Neuronal stem cell (in vitro differentiated cells): ENCODE measurements around the gene RANBP17.

ENCODE experiments used
- DNase-seq: peaks from one replicate; pipeline ENCODE4 v3.0.0-alpha.2; 2013; ENCODE audit warnings: low spot score
- H2AFZ ChIP-seq: one replicate; pipeline ENCODE4 v1.6.1; 2013; ENCODE audit warnings: mild to moderate bottlenecking, low read length, inconsistent platforms
- H2AK5ac ChIP-seq: 2 replicates; pipeline ENCODE4 v1.6.1; 2013; ENCODE audit warnings: low read depth, mild to moderate bottlenecking, inconsistent platforms, low read length, moderate library complexity, mixed read lengths
- H2BK120ac ChIP-seq: 2 replicates; pipeline ENCODE4 v1.6.1; 2013; ENCODE audit warnings: low read depth, mild to moderate bottlenecking, inconsistent platforms, low read length, moderate library complexity, mixed read lengths
- H2BK12ac ChIP-seq: one replicate; pipeline ENCODE4 v1.6.1; 2013; ENCODE audit warnings: low read length, inconsistent platforms
- H2BK15ac ChIP-seq: 2 replicates; pipeline ENCODE4 v1.6.1; 2013; ENCODE audit warnings: mild to moderate bottlenecking, low read length, inconsistent platforms, mixed read lengths
- H2BK5ac ChIP-seq: one replicate; pipeline ENCODE4 v1.6.1; 2013; ENCODE audit warnings: inconsistent platforms, mild to moderate bottlenecking, low read length, moderate library complexity
- H3K14ac ChIP-seq: one replicate; pipeline ENCODE4 v1.6.1; 2013; ENCODE audit warnings: low read length, inconsistent platforms
- H3K18ac ChIP-seq: 2 replicates; pipeline ENCODE4 v1.6.1; 2013; ENCODE audit warnings: low read length, inconsistent platforms
- H3K23ac ChIP-seq: 2 replicates; pipeline ENCODE4 v1.6.1; 2013; ENCODE audit warnings: low read depth, mild to moderate bottlenecking, mixed read lengths, low read length, inconsistent platforms; ENCODE audit not compliant: poor library complexity
- H3K27ac ChIP-seq: replicated peaks from 3 replicates; pipeline ENCODE4 v1.5.1; 2013; ENCODE audit warnings: low read length, inconsistent platforms
- H3K27me3 ChIP-seq, 3 experiments: 2 replicates each; pipeline ENCODE4 v1.6.1; 2013; ENCODE audit warnings: low read length in 3 of 3, mild to moderate bottlenecking in 2 of 3, inconsistent platforms in 1 of 3, low read depth in 1 of 3, mixed read lengths in 1 of 3, moderate library complexity in 1 of 3; ENCODE audit not compliant: control insufficient read depth in 3 of 3, insufficient read depth in 3 of 3
- H3K36me3 ChIP-seq, 2 donors: replicated peaks in 1 of 2; 2 replicates each; pipeline ENCODE4 v1.6.1; 2013; ENCODE audit warnings: low read length in 2 of 2; ENCODE audit not compliant: control insufficient read depth in 2 of 2, insufficient read depth in 2 of 2
- H3K4ac ChIP-seq: 2 replicates; pipeline ENCODE4 v1.6.1; 2013; ENCODE audit warnings: inconsistent platforms, mild to moderate bottlenecking, low read length, moderate library complexity
- H3K4me1 ChIP-seq, 2 donors: 1 replicate in 1 of 2; 2 replicates in 1 of 2; pipeline ENCODE4 v1.6.1; 2013; ENCODE audit warnings: low read length in 2 of 2, low read depth in 1 of 2; ENCODE audit not compliant: control insufficient read depth in 2 of 2, insufficient read depth in 1 of 2
- H3K4me2 ChIP-seq: one replicate; pipeline ENCODE4 v1.6.1; 2013; ENCODE audit warnings: mild to moderate bottlenecking, low read length, inconsistent platforms; ENCODE audit not compliant: insufficient read depth, poor library complexity, severe bottlenecking
- H3K4me3 ChIP-seq, 2 donors: 2 replicates each; pipeline ENCODE4 v1.5.1; 2013; ENCODE audit warnings: low read length in 2 of 2, mild to moderate bottlenecking in 2 of 2, inconsistent platforms in 1 of 2, moderate library complexity in 1 of 2
- H3K79me1 ChIP-seq: one replicate; pipeline ENCODE4 v1.6.1; 2013; ENCODE audit warnings: low read depth, mild to moderate bottlenecking, inconsistent platforms, low read length, moderate library complexity
- H3K9ac ChIP-seq: one replicate; pipeline ENCODE4 v1.6.1; 2013; ENCODE audit warnings: mild to moderate bottlenecking, low read depth, low read length, inconsistent platforms; ENCODE audit not compliant: poor library complexity
- H3K9me3 ChIP-seq, 2 donors: replicated peaks in 1 of 2; 2 replicates each; pipeline versions ENCODE3 to v1.6.1; 2013; ENCODE audit warnings: low read length in 2 of 2, mild to moderate bottlenecking in 2 of 2, inconsistent platforms in 1 of 2, low read depth in 1 of 2, mixed read lengths in 1 of 2, moderate library complexity in 1 of 2; ENCODE audit not compliant: control insufficient read depth in 2 of 2, insufficient read depth in 1 of 2
- H4K8ac ChIP-seq: one replicate; pipeline ENCODE4 v1.6.1; 2013; ENCODE audit warnings: low read depth, mild to moderate bottlenecking, inconsistent platforms, low read length, moderate library complexity
- H4K91ac ChIP-seq: one replicate; pipeline ENCODE4 v1.6.1; 2013; ENCODE audit warnings: low read length, low read depth, mild to moderate bottlenecking, inconsistent platforms; ENCODE audit not compliant: poor library complexity
- WGBS, 2 donors: extraction: QIAGEN DNeasy Blood & Tissue Kit; methylation state at CpG; one replicate each; pipeline ENCODE4 v1.1.7; 2013; ENCODE audit warnings: missing lambda C conversion rate in 2 of 2, mixed read lengths in 1 of 2; ENCODE audit not compliant: insufficient read length in 2 of 2, insufficient replicate concordance in 1 of 2; ENCODE audit errors: extremely low coverage in 2 of 2; 5-methylcytosine and 5-hydroxymethylcytosine counted together

RANBP17 gene

GRCh38 chr5:171258737-171259415 lies 397.1 kb downstream of the RANBP17 start:
- Histone ChIP-seq H4K91ac (no peak overlapping the region), H3K79me1 (no peaks in the 10 kb centered on the region), H3K14ac (no peak overlapping the region), H2BK120ac (no peak overlapping the region), H2AK5ac (no peak overlapping the region), H2AFZ (no peak overlapping the region), H2BK5ac (no peak overlapping the region), H4K8ac (no peak overlapping the region), H3K9me3 (no peaks in the 10 kb centered on the region), H3K27ac (no peak overlapping the region), H2BK12ac (no peak overlapping the region), H3K18ac (no peak overlapping the region), H3K9ac (no peak overlapping the region), H3K27me3 (no peaks in the 10 kb centered on the region), H3K23ac (no peak overlapping the region), H3K4me1 (peaks cover 0 to 2% of the 10 kb centered on the region in 2 donors), H3K36me3 (no peaks in the 10 kb centered on the region), H2BK15ac (no peak overlapping the region), H3K4me2 (no peak overlapping the region), H3K4ac (no peak overlapping the region), H3K4me3 (no peak overlapping the region)
- no peak for DNase-seq
- whole genome bisulfite sequencing, 2 donors = no CpG with 5 or more reads among the region's 1 CpG

- H3K27me3 ChIP-seq = no peaks in the 10 kb centered on the region
Measured at GRCh38 chr5:171261361-171261760, 399.5 kb downstream of the RANBP17 start.

GRCh38 chr5:171261904-171262303 lies 400.1 kb downstream of the RANBP17 start:
- WGBS, 2 donors = no CpG with 5 or more reads among the region's 4 CpGs
- H3K4me2 ChIP-seq = no peak overlapping the region
- no peak for DNase-seq

More at GRCh38 chr5:171261361-171261760, 399.5 kb downstream of the RANBP17 start:
- Histone ChIP-seq H3K14ac (no peak overlapping the region), H4K91ac (no peak overlapping the region), H2BK5ac (no peak overlapping the region), H3K4me3 (no peak overlapping the region), H3K9ac (no peak overlapping the region), H2BK12ac (no peak overlapping the region), H4K8ac (no peak overlapping the region), H3K4me2 (no peak overlapping the region), H3K36me3 (no peaks in the 10 kb centered on the region), H2AK5ac (no peak overlapping the region), H3K9me3 (no peaks in the 10 kb centered on the region), H3K18ac (no peak overlapping the region), H2BK120ac (no peak overlapping the region), H3K4me1 (peaks cover 0 to 2% of the 10 kb centered on the region in 2 donors), H3K4ac (no peak overlapping the region), H2AFZ (no peak overlapping the region), H3K27ac (no peak overlapping the region), H3K23ac (no peak overlapping the region), H3K79me1 (no peaks in the 10 kb centered on the region), H2BK15ac (no peak overlapping the region)
- no CpG with 5 or more reads among the region's 1 CpG for WGBS, 2 donors
- no peak for DNase-seq

GRCh38 chr5:171263181-171263580 lies 401.4 kb downstream of the RANBP17 start:
- H3K36me3 ChIP-seq = no peaks in the 10 kb centered on the region
- DNase-seq = no peak
- H2AK5ac ChIP-seq = no peak overlapping the region
- H3K9me3 ChIP-seq = no peaks in the 10 kb centered on the region
- no peak overlapping the region for H3K14ac ChIP-seq
- no peak overlapping the region for H2BK15ac ChIP-seq
- H3K4ac ChIP-seq = no peak overlapping the region
- H3K4me1 ChIP-seq = peaks cover 0 to 2% of the 10 kb centered on the region in 2 donors
- H3K4me2 ChIP-seq = no peak overlapping the region
- H3K23ac ChIP-seq = no peak overlapping the region
- no peak overlapping the region for H3K9ac ChIP-seq
- H2AFZ ChIP-seq = no peak overlapping the region
- H3K18ac ChIP-seq = no peak overlapping the region
- no peaks in the 10 kb centered on the region for H3K79me1 ChIP-seq
- H3K4me3 ChIP-seq = no peak overlapping the region
- no peak overlapping the region for H2BK12ac ChIP-seq
- no peak overlapping the region for H2BK5ac ChIP-seq
- no peak overlapping the region for H4K8ac ChIP-seq
- H2BK120ac ChIP-seq = no peak overlapping the region
- no peak overlapping the region for H3K27ac ChIP-seq
- H3K27me3 ChIP-seq = no peaks in the 10 kb centered on the region
- no peak overlapping the region for H4K91ac ChIP-seq

More at GRCh38 chr5:171261904-171262303, 400.1 kb downstream of the RANBP17 start:
- Histone ChIP-seq H2BK5ac (no peak overlapping the region), H2BK12ac (no peak overlapping the region), H3K4ac (no peak overlapping the region), H2AK5ac (no peak overlapping the region), H2BK120ac (no peak overlapping the region), H3K23ac (no peak overlapping the region), H3K18ac (no peak overlapping the region), H3K4me1 (peaks cover 0 to 2% of the 10 kb centered on the region in 2 donors), H3K9ac (no peak overlapping the region), H3K14ac (no peak overlapping the region), H3K36me3 (no peaks in the 10 kb centered on the region), H4K8ac (no peak overlapping the region), H3K4me3 (no peak overlapping the region), H3K27ac (no peak overlapping the region), H2BK15ac (no peak overlapping the region), H3K79me1 (no peaks in the 10 kb centered on the region), H2AFZ (no peak overlapping the region), H3K9me3 (no peaks in the 10 kb centered on the region), H3K27me3 (no peaks in the 10 kb centered on the region), H4K91ac (no peak overlapping the region)
